ENCODE data around the gene PARP4.
"Not testable (repeated sequence)": the region's sequence is repeated elsewhere in the genome, so short reads cannot be mapped to it uniquely, and the experiment has no call there.

Gene PARP4

GRCh38 chr13:24505756-24506155 lies 6.8 kb downstream of the PARP4 start:
- no peak for DNase-seq (ENCODE audit: low spot score)

GRCh38 chr13:24505256-24505655 lies 7.3 kb downstream of the PARP4 start:
- no peak for DNase-seq (ENCODE audit: low spot score)

GRCh38 chr13:24503379-24503696 lies 9.2 kb downstream of the PARP4 start:
- DNase-seq (ENCODE audit: low spot score) = no peak

- no peak for DNase-seq (ENCODE audit: low spot score)
Measured at GRCh38 chr13:24502533-24503378, 9.8 kb downstream of the PARP4 start.

- DNase-seq (ENCODE audit: low spot score) = no peak
Measured at GRCh38 chr13:24500977-24501376, 11.6 kb downstream of the PARP4 start.

- no peak for DNase-seq (ENCODE audit: low spot score)
Measured at GRCh38 chr13:24497742-24498141, 14.8 kb downstream of the PARP4 start.

- DNase-seq (ENCODE audit: low spot score) = not testable (repeated sequence)
Measured at GRCh38 chr13:24496295-24496694, 16.3 kb downstream of the PARP4 start.

GRCh38 chr13:24495151-24495729 lies 17.3 kb downstream of the PARP4 start:
- DNase-seq (ENCODE audit: low spot score) = no peak

GRCh38 chr13:24493356-24493755 lies 19.2 kb downstream of the PARP4 start:
- no peak for DNase-seq (ENCODE audit: low spot score)

- DNase-seq (ENCODE audit: low spot score) = no peak
Measured at GRCh38 chr13:24491845-24492244, 20.7 kb downstream of the PARP4 start.

- no peak for DNase-seq (ENCODE audit: low spot score)
Measured at GRCh38 chr13:24489721-24490120, 22.9 kb downstream of the PARP4 start.

- DNase-seq (ENCODE audit: low spot score) = not testable (repeated sequence)
Measured at GRCh38 chr13:24488092-24488491, 24.5 kb downstream of the PARP4 start.

GRCh38 chr13:24486017-24486657 lies 26.4 kb downstream of the PARP4 start:
- DNase-seq (ENCODE audit: low spot score) = not testable (repeated sequence)

GRCh38 chr13:24473686-24474085 lies 38.9 kb downstream of the PARP4 start:
- no peak for DNase-seq (ENCODE audit: low spot score)

- DNase-seq (ENCODE audit: low spot score) = not testable (repeated sequence)
Measured at GRCh38 chr13:24472129-24472528, 40.4 kb downstream of the PARP4 start.

GRCh38 chr13:24463078-24463477 lies 49.5 kb downstream of the PARP4 start:
- no peak for DNase-seq (ENCODE audit: low spot score)

GRCh38 chr13:24460256-24460655 lies 52.3 kb downstream of the PARP4 start:
- no peak for DNase-seq (ENCODE audit: low spot score)

GRCh38 chr13:24459726-24460125 lies 52.9 kb downstream of the PARP4 start:
- no peak for DNase-seq (ENCODE audit: low spot score)

GRCh38 chr13:24459234-24459633 lies 53.3 kb downstream of the PARP4 start:
- DNase-seq (ENCODE audit: low spot score) = no peak

- no peak for DNase-seq (ENCODE audit: low spot score)
Measured at GRCh38 chr13:24458736-24459135, 53.8 kb downstream of the PARP4 start.

- DNase-seq (ENCODE audit: low spot score) = no peak
Measured at GRCh38 chr13:24456396-24456795, 56.2 kb downstream of the PARP4 start.

- no peak for DNase-seq (ENCODE audit: low spot score)
Measured at GRCh38 chr13:24454056-24454455, 58.5 kb downstream of the PARP4 start.

- DNase-seq (ENCODE audit: low spot score) = no peak
Measured at GRCh38 chr13:24452044-24452443, 60.5 kb downstream of the PARP4 start.
